GM21526 (cell line): Measurements from ENCODE around the gene QKI.
"Not testable (repeated sequence)": the region's sequence is repeated elsewhere in the genome, so short reads cannot be mapped to it uniquely, and the experiment has no call there.

Experiments used
- ATAC-seq: cut with Tn5 transposase; IDR thresholded peaks from one replicate; pipeline ENCODE4 v1.9.1; 2021; ENCODE audit warnings: moderate library complexity; ENCODE audit not compliant: unreplicated experiment, low FRiP score

The QKI gene

DNA sequence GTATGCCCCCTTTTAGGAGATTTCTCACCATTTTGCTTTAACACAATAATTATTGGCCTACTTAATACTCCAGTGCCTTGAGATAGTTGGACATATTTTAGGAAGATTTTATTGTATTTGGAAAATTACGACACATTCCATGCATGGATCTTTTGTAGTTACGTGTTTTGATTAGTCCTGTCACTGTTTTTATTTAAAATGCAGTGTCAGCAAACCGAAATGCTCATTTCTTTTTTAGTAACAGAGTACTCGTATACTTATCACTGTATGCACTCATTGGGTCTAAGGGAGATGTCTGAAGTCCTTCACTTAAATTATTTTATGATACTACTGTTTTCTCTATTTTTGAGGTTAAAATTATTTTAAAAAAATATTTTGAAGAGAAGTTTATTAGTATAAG is 153.8 kb downstream of the QKI start:
- ATAC-seq, result no peak

DNA sequence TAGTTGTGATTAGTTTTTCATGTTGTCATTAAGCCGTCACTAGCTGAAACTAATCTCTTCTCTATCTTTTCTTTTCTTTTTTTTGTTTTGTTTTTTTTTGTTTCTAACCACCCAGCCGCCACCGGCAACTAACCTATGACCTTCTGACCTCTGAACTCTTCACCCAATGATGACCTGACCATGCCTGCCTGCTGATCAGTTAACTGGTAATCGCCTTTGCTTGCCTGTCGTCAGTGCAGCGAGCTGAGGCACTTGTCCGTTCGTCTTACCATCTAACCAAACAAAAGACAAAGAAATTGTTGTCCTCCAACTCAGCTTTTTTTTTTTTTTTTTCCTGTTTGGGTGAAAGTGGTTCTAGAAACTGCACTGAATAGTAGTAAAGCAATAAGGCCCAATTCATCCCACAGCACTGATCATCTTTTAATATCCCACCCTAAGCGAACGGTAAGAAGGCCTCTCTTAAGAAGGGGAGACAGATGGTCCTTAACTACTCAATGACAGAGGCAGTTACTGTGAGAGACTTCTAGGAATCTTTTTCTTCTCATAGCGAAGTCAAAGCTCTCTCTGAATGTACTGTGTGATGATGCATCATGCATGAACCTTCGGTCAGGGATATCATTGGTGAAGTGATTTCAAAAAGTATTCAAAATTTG is 156.2 kb downstream of the QKI start:
- no peak for ATAC-seq

DNA sequence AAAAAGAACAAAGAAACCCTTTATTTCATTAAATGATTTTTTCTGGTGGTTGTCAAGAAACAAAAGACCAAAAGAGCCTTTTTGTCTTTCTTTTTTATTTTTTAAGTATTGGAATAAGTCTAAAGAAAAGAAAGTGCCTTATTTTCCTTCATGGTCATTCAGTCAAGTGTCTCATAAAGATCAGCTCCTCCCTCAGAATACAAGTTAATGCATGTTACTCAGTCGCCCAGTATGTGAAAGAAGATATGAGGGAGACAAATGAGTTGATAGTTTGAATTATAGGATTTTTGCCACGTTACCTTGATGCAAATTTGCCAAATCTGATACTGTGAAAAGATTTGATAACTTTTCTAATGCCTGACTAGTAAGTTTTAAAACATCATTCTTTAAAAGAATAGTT is 157.2 kb downstream of the QKI start:
- no peak for ATAC-seq

DNA sequence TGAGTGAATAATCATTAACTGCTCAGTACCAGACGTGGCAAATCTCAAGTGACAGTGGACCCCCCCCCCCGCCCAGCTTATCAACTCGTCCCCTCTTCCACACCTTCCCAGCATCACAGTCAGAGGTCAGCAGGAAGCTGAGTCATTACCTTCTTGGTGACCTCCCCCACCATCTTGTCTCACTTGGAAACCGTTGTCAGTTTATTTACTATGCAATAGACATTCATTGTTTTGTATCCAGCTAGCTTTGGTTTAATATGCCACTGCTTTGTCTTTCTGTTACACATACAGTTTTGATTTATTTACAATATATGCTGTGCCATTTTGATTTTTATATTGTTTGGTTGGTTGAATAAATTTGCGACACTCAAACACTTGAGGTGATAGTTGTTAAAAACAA is 158.1 kb downstream of the QKI start:
- ATAC-seq, result no peak

DNA sequence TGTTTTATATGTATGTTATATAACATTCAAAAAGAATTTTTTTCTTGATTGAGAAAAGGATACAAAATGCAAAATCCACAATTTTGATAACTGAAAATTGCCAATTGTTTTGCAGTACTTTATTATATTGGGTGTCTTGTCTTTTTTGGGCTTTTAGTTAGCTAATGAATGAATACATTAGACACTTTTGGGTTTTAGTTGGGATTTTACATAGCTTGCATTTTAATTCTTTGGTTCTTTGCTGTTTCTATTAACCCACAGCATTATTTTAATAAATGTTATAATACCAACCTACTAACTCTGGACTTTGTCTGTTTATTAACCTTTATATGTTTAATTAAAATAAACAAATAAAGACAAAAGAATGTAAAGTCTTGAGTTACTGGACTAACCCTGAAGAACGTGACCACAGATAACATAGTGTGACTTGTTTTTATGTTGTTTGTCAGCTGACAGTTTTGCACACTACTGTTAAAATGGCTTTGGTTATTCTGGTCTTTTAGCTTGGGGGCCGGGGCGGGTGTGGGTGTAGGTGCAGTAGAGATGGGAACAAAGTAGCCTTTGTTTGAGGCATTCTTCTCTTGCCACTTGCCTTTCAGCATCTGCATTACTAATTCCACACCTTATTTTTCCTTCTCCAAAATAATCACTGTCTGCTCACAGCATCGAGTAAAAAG is 159.1 kb downstream of the QKI start:
- ATAC-seq, result no peak

DNA sequence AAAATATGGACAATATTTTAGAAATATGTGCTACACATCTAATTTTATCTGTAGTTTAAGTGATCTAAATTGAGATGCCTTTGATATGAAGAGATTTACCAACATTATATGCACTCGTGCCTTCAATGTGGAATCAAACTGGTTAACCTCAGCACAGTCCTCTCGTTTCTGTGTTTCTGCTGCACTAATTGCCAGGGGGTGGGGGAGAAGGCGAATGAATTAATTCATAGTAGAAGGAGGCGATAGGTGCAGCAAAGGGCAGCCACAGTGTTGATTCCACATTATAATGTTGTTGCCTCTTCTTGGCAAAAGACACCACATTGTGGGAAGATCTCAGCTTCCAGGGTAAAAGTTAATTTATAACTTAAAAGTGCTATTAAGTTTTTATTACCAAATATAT is 161.6 kb downstream of the QKI start:
- ATAC-seq, result no peak

DNA sequence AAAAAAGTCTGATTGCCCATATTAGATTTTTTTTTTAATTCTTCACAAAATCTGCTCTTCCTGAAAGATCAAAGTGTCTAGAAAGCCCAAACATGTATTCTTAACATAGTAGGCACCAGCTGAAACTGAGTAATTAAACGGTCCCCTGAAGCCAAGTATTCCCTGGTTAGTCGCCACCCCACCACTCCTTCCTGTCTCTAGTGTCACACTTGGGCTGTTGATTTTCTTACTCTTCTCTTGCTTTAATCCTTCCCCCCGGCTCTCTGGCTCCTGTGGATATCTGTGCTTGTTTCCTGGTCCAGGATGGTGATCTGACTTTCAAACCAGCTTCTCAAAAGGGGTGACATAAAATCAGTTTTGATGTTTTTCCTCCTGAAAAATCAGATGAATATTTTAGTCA is 162.9 kb downstream of the QKI start:
- ATAC-seq, result no peak

DNA sequence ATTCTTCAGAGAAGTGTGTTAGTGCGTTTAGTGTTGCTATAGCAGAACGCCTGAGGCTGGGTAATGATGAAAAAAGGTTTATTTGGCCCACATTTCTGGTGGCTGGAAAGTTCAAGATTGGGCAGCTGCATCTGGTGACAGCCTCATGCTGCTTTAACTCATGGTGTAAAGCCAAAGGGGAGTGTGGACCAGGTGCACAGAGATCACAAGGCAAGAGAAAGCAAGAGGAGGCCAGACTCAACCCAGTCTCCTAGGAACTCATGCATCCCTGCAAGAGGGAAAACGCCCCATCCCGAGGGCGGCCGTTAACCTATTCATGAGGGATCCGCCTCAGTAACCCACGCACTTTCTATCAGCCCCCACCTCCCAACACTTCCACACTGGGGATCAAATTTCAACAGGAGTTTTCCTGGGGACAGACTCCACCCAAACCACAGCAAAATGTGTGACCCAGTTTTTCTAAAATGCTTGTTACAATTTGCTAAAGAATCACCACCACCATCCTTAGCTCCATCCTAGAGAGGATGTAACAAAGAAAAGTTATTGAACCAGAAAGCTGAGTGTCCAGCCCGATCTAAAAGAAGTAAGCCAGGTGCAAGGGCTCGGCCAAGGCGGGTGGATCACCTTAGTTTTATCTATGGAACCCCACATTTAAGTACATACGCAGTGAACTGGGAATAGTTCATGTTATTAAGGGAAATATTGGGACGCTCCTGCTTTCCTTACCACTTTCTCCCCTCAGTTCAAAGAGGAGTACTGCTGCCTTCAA is 164.8 kb downstream of the QKI start:
- ATAC-seq, result no peak

DNA sequence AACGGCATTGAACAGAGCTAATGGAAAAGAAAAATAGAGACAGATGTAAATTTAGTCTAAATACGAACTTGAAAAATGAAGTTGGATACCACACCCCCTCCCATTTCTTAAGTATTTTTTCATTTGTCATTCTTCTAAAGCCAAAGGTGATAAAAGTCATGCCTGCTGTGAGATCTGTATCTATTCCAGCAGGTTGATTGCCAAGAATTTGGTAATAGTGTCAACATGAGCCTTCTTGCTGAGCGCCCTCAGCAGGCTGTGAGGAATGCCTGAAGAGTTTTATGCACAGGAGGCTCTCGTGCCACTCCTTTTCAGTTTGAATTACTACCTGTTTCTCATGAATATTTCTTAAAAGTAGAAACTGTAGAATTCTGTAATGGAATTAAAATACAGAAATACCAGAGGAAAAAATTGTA is 165.4 kb downstream of the QKI start:
- no peak for ATAC-seq

DNA sequence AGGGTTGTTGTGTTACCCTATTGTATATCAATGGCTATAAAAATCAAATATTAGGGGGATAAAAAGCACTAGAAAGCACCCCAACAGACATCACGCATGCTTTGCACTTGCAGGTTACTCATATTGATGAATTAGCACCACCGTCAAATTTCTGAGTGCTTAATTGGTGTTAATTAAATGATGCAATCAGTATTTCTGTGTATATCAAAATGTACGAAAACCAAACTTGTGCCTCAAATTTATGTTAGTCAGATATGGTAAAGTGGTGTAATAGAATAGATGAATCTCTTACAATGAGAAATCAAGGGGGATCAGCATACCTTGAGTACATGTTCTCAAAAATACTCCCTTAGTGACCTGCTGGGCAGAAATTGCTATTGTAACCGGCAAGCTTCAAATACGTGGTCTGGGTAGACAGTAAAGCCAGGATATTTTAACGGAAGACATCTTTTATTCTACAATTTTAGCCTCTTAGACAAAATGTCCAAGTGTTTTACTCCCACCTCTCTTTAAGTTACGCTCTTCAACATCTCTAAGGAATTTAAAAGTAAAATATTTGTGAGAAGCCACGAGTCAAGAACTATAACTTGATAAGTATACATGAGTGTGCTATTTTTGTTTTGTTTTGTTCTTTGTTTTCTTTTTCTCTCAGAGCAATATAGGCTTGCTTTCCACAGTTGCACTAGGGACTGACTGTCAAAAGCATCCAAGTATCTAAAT is 166.0 kb downstream of the QKI start:
- no peak for ATAC-seq

DNA sequence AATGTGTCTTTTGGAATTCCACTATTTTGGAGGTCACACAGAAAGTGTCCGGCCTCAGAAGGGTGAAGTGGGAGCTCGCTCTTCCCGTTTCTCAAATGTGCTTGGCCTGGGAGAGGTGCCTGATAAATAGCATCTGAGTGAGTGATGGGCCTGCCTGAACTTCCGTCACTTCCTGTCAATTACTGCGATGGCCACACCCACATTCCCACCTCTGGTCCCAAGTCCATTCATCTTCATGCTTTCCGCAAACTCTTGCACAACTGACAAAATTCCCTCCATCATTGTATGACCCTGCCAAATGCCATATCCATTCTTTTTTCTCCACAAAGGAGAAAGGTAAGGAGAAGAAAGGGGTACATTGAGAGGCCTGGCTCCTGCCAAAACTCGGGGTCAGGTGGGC is 169.0 kb downstream of the QKI start:
- no peak for ATAC-seq

DNA sequence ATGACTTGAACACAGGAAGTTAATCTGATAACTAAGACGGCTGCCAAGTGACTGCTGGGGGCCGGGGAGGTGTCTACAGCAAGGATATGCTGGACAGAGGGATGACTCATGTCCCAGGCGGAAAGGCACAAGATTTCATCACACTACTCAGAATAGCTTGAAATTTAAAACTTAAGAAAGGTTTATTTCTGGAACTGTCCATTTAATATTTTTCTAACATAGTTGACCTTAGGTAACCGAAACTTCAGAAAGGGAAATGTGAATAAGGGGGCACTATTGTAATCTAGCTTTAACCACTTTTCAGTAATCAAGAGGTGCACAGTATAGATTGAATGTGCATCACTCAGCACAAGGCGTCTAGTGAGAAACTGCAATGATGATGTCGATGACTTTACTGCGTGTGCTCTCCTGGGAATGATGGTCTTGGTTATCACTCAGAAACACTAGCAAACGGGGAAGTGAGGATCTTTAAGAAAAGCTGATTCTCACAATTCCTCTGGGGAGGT is 171.5 kb downstream of the QKI start:
- no peak for ATAC-seq

DNA sequence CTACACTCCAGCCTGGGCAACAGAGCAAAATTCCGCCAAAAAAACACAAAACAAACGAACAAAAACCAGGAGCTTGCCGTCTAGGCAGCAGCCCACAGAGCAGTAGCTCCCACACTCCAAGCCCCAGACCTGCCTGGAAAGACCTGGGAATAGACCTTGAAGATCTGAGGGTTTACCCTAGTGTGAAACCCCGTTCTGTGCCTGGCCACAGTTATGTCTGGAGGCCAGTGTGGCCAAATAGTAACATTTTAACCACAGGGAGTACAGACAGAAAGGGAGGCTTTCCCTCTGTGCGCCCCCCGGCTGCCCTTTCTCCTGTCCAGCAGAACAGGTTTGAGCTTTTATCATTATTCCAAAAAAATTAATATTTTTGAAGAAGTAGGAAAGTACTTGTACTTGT is 172.4 kb downstream of the QKI start:
- no peak for ATAC-seq

DNA sequence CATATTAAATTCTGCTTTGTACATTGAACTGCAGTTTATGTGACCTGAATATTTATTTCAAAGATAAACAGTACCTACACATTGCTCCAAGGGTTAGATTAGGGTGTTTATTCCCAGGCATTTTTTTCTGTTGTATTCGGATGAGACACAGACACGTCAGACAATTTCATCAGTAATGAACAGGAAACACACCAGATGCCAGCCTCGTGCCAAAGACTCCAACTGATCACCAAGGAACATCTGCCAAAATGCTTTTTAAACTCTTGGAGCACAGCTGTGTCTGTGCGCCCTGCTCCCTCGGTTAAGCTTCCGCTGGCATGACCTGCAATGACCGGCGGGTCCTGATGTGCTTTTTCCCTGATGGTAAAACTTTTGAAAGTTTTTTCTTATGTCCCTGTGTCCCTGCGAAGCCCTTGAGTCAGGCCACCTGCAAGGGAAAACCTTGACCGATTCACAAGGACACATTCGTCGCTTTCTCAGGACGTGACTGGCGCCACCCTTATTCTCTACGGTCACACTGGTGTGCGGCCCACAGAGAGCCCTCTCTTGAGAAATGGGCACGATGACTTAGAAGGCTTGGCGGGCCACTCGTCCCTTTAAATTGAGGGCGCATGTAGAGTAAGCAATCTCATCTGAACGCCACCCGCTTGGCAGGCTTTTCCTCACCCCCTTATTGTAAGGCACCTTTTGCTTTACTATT is 173.9 kb downstream of the QKI start:
- ATAC-seq, result no peak

DNA sequence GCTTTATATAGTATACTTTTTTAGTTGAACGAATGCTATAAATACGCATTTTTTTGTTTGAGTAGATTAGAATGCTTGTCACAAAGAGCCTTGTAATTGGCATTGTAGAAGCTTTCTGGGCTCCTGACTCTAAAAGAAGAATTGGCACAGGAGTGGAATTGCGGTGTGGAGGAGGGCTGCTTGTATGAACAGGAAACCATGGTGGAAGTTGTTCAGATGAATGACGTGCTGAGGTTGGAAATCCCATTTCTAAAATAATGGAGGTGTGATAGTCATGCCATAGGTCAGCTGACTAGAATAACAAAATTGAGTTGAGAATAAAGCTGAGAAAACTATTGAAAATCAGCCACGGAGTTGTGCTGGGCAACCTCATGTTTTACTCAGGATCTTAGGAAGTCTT is 174.9 kb downstream of the QKI start:
- no peak for ATAC-seq

DNA sequence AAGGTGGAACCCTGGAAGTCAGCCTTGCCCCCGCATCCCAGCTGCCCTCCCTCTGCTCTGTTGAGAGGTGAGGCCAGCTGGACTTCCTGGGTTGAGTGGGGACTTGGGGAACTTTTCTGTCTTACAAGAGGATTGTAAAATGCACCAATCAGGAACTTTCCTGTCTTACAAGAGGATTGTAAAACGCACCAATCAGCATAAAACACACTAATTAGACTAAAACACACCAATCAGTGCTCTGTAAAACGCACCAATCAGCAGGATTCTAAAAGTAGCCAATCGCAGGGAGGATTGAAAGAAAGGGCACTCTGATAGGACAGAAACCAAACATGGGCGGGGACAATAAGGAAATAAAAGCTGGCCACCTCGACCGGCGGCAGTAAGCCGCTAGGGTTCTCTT is 175.6 kb downstream of the QKI start:
- ATAC-seq, result not testable (repeated sequence)

DNA sequence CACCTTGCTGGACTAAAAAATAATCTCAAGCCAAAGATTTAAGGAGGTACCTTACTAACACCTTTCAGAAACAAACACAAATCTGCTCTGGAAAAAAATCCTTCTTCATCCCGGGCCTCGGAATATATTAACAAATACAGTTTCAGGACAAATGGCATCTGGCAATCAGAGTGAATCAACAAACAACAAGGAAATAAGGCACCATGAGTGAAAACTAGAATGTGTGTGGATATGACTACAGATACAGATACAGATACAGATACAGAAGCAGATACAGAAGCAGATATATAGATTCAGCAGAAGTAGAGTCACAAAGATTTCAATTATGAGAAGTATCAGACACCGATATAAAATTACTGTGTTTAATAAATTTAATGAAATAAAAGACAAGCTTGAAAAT is 178.4 kb downstream of the QKI start:
- ATAC-seq, result no peak

DNA sequence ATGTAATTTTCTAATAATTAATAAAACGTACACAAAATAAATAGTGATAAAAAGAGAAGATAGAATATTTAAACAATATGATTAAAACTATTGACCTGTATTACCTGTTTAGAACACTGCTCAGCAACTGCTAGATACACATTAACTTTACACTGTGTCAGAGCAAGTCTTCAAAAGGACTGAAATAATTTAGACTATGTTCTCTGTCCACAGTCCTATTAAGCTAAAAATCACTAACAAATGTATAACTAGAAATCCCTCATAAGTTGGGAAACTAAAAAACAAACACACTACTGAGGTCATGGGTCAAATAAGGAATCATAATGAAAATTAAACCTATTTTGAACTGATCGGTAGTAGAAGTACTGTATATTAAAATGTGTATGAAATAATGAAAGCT is 181.7 kb downstream of the QKI start:
- no peak for ATAC-seq

DNA sequence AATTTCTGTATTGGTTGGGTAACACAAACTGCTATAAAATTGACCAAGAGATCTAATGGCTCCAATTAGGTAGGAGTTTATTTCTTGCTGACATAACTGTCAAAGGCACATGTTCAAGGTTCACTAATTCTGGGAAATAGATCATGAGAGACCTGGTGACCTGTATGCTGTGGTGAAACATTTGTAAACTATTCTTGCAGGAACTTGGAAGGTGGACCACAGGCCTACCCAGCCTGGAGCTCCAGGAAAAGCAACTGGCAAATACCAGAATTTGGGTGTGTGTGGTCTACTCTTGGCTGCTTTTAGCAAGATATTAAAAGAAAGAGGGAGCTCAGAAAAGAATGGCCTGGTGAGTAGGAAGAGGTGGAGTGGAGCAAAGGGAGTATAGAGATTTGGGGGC is 184.6 kb downstream of the QKI start:
- no peak for ATAC-seq

DNA sequence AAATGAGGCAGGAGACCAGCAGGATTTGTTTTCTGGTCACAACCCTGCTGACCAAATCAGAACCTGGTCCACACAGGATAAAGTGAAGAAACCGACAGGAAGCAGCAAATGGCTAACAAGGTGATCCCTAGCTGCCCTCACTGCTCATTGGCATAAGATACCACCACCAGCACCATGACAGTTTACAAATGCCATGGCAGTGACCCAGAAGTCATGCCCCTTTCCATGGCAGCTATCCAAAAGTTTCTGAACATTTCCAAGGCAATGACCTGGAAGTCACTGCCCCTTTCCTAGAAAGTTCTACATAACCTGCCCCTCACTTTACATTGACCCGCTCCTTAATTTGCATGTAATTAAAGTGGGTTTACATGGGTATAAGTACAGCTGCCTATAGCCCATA is 185.2 kb downstream of the QKI start:
- no peak for ATAC-seq
